ENCODE data around the gene ADAMTSL1.

DNA sequence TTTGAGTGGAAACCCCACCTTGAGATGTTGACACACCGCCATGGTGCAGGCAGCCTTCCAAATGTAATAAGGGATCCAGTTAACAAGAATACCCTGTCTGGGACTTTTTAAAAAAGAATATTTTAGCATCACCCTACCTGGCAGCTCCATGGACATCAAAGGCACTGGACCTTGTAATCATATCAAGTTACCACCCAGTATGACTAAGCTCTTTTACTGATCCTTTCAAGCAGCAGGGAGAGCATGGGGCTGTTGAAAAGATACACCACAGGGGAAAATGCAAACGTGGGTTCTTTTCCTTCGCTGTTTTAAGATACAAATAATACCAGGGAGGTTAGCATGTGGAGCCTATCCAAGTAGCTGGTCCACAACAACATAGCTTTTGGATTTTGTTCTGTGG lies 347.8 kb downstream of the ADAMTSL1 start:
- TF ChIP-seq, protein P1, sequence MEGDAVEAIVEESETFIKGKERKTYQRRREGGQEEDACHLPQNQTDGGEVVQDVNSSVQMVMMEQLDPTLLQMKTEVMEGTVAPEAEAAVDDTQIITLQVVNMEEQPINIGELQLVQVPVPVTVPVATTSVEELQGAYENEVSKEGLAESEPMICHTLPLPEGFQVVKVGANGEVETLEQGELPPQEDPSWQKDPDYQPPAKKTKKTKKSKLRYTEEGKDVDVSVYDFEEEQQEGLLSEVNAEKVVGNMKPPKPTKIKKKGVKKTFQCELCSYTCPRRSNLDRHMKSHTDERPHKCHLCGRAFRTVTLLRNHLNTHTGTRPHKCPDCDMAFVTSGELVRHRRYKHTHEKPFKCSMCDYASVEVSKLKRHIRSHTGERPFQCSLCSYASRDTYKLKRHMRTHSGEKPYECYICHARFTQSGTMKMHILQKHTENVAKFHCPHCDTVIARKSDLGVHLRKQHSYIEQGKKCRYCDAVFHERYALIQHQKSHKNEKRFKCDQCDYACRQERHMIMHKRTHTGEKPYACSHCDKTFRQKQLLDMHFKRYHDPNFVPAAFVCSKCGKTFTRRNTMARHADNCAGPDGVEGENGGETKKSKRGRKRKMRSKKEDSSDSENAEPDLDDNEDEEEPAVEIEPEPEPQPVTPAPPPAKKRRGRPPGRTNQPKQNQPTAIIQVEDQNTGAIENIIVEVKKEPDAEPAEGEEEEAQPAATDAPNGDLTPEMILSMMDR (IDR thresholded peaks at IDR 0.05), result no peak
- TF ChIP-seq POLR2A (IDR thresholded peaks at IDR 0.05), result no peak

Data from right lobe of liver (tissue), 4 donors.